HG03064 (cell line): ENCODE measurements around the gene RTL1.

ENCODE experiments used
- ATAC-seq: cut with Tn5 transposase; IDR thresholded peaks from one replicate; pipeline ENCODE4 v1.9.1; 2021; ENCODE audit warnings: low read depth; ENCODE audit not compliant: unreplicated experiment

RTL1 gene

DNA sequence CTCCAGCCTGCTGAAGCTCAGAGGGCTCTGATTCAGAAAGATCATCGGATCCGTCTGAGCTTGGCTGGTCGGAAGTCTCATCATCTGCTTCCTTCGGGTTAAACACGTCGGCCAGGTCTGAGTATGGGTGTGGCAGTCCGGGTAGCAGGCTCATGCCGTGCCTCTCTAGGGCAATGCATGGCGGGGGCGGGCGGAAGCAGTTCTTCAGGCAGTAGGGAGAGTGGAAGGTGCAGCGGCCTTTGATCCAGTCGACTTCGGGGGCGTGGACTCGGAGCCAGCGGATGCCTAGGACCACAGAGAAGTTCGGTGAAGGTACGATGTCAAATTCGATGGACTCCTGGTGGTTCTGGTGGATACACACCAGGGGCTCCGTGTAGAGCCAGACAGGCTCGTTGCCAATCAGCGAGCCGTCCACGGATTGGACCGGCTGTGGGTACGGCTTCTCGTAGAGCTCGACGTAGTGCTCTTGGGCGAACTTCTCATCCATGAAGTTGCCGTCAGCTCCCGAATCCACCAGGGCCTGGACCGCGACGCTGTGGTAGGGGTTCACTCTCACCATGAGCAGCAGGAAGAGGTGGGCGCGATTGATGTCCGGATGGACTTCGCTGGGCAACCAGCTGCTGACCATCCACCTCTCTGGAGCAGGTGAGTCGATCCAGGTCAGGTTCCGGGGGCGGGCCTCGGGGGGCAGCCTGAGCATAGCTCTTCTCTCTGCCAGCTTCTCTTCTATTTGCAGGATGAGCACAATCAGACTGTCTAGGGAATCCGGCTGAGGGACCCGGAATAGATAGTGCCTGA is 20.3 kb downstream of the RTL1 start:
- ATAC-seq = no peak

DNA sequence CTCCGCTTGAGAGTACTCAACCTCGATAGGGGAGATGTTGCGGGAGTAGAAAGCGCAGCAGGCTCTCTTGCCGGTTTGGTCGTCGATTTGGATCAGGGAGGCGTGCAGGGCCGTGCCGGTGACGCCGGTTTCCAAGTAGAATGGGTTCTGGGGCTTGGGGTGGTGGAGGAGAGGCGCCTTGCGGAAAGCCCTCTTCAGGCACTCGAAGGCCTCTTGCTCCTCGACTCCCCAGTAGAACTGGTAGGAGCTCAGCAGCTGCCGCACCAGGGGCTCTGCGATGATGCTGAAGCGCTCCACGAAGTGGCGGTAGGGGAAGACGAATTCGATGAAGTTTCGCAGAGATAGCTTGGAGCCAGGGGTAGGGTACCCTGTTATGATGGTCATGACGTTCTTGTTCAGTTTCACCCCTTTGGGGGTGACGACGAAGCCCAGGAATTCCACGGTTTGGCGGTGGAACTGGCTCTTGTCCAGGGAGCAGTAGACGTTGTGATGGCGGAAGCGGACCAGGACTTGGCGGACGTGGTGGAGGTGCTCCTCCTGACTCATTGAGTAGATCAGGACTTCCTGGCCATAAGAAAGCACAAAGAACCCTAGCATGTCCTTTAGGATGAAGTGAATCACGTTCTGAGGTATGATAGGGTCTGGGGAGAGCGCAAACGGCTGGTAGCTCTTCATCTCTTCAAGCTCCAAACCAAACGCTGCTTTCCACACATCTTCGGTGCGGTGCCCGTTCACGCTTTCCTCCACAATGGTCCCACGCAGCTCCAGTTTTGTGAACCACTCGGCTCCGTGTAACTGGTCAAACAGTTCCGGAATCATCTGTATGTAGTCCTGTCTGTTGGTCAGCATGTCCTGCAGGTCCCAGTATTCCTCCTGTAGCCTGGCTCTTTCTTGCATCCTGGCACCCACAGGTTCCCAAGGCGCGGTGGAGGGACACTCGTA is 21.2 kb downstream of the RTL1 start:
- ATAC-seq = no peak

DNA sequence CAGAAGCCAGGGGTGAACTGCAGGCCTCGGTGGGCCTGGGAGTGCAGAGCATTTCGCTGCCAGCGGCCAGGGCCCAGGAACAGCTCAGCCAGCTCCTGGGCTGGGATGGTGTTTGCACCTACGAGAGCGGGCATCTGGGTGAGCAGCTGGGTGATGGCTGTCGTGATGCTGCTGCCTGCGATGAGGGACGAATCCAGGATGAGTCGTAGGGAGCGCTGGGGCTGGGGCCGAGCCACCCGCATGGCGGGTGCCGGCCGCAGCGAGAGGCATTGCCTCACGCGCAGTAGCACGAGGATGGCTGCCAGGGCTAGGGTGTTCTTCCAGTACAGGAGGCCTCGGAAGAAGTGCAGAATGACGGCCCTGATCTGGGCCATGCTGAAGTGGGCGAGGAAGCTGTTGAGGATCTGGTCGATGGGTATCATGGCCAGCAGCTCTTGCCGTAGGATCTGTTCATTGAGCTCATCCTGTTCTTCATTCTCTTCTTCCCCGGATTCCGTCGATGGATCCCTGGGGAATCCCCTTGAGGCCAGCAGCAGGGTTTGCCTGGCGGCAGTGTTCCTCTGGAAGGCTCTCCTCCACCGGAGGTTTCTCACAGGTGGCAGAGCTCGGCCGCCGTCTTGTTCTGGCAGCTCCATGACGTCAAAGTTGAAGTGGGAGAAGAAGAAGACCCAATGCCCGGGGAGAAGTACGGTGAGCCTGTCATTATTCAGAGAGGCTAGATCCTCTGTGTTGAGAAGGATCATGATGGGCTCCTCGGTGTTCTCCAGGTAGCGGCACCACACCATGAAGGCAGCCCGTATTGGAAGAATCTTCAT is 22.1 kb downstream of the RTL1 start:
- no peak for ATAC-seq

DNA sequence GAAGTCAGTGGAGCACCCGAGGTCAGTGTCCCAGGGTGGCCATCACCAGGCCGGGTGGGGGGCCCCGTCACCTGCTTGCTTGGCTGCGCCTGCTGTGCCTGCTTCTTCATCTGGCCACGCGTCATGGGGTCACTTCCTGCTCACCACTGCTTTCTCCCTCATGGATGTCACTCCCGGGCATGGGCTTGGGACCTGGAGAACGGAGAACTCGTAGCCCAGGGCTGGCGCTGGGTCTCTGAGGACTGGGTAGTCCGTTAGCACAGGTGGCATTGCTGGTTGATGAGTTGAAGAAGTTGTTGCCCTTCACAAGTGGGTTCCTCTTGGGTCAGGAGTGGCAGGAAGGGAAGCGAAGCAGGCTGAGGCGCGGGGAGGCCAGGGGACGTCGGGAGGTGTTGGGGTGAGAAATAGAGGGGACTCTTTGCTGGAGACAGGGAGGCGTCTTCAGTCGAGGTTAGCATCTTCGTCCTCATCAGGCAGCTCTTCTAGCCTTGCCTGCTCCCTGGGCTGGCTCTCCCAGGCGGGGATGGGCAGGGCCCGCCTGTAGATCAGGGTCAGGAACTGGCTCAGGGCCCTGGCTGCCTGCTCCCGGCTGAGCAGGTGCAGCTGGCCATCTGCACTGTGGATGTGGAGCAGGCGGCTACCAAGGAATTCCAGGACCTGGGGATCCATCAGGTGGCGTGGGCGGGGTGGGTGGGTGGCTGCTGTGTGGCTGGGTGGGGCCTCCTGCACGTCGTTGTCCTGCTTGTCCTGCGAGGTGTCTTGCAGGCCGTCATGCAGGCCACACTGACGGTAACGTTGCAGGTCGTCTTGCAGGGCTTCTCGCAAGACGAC is 23.0 kb downstream of the RTL1 start:
- no peak for ATAC-seq

DNA sequence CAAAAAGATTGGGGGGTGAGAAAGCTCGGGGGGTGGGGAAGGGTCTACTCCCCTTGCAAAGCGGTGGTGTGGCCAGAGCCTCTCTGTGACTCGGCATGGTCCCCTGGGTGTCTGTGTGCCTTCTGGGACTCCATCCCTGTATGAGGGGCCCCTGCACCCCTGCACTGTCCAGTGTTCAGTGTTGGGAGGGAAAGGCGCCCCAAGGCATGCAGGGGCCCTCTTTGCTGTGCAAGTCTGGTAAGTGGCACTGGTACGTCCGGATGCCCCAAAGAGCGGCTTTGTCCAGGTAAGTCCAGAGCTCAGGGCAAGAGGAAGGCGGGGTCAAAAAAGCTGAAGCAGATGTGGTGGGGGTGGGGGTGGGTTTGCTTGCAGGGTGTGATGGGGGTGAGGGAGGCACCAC is 23.7 kb downstream of the RTL1 start:
- ATAC-seq = no peak

DNA sequence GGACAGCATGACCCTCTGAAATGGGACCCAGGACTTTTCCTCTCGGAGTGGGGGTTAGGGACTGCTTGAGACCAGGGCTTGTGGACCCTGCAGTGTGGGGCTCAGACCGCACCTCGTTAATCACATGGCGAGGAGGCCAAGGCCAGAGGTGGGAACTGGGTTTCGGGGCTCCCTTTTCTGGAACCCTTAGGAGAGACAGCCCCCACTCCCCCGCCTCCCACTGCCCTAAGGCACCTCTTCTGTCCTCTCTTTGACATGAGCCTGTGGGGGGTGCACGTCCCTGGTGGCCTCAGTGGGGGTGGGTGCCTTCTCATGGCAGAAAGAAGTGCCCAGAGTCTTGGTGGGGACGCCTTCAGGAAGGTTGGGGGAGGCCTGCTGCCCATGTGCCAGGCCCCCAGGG is 24.3 kb downstream of the RTL1 start:
- no peak for ATAC-seq

DNA sequence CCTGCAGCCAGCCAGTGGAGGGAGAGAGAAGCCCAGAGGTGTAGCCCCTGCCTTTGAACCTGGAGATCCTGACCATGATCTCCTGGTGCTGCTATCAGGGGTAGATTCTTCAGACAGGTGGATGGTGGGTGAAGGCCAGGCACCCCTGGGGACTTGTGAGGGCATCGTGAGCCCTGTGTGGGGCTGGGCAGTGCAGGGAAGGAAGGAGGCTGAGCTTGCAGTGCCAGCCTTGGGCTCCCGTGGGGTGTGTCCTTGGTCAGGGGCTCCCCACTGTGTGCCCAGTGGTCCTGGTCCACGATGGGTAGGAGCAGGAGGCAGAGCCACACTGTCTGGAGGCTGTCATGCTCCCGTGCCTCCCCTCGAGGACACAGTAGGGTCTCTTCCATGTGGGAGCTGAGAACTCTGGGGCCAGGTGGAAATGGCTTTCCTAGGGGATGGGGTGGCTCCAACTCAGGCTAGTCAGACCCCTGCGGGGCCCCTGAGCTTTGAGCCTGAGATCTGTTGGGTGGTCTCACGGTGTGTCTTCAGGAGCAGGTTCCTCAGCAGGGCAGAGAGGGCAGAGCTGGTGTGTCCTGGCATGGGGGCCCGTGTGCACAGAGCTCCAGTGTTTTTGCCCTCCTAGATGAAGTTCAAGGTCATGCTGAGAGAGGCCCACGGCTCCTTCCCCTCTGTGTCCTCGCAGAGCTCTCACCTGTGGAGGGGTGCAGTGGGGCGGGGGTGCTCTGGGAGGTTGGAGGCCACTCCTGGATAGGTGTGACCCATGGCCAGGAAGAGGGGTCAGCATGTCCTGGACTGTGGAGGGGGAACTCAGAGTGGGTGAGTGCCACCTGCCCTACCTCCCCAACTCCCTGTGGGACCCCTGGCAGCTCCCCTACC is 25.0 kb downstream of the RTL1 start:
- ATAC-seq = no peak

DNA sequence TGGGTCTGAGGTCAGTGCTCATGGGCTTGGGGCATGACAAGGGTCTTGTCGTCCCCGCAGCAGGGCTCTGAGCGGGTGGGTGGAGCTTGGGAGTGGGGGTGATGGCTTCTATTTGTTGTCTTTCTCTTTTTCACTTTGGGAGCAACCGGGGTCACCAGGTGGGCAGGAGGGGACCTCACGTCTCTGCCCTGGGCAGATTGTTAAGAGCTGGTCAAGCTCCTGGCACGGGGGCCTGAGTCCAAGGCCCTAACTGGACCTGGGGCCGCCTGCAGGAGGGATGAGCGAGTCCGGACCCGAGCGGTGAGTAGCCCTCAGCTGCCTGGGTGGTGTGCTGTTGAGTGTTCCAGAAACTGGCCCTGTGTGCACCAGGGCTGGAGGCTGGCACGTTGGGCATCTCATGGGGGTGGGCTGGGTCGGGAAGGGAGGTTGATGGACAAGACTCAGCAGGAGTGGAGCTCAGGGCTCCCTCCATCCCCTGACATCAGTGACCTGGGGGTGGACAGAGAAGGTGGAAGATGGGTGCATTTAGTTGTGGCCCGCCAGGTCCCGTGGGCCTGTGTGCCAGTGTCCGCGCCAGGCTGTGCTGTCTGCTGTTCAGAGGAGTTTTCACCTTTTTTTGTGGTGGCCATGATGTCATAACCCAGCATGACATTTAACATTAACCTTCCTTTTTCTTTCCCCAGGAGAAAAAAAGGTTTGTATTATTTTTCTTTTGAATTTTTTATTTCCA is 27.5 kb downstream of the RTL1 start:
- no peak for ATAC-seq

DNA sequence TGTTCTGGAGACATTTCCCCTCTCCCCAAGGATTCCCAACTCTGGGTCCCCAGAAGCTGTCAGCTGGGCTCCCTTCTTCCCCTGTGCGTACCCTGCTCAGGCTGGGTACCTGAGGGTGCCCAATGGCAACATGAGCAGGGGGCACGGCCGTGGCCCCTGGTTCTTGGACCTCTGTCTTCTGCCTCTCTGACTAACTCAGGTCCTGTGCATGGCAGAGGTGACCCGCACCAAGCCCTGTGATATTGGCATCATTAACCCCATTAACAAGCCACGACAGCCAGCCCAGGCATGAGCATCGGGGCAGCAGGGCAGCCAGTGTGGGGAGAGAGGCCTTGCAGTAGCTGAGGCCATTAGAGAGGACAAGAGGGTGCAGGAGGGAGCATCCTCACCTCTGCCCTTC is 28.4 kb downstream of the RTL1 start:
- ATAC-seq = no peak

DNA sequence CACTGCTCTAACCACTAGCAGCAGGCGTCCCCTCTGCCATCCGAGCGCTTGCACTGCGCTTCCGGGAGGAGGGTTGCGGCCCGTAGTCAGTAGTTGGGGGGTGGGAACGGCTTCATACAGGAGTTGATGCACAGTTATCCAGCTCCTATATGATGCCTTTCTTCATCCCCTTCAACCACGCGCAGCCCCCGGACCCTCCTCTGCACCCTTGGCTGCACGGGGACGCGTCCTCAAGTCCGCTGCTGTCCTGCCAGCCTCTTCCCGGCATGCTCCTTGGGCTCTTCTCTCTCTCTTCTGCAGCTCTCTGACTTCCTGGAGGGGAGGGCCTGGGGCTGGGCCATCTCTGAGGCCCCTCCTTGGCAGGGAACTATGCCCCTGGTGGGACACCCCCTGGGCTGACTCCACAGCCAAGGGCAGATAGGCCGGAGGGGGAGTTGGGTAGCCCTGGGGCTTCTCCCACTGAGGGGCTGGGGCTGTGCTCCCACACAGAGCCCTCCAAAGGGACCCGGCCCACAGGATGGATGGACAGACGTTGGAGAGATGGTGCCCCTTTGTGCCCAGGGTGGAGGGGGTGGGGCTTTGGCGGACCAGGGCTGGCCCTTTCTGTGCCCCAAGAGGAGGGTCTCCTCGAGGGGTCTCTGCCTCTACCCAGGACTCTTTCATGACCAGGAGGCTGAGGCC is 29.0 kb downstream of the RTL1 start:
- no peak for ATAC-seq

DNA sequence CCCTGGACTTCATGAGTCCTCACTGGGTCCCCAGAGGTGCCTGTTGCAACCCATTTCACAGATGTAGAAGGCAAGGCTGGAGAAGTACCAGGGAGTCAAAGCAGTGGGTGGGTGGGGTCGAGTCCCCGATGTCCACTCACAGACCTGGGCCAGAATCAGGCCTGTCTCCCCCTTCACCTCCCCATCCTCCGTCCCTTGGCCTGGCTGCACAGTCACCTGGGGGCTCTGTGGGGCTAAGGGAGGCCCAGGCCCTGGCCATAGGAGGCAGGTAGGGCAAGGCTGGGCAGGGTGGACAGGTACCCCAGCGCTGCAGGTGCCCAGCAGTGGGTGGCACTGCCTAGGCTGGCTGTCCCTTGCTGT is 29.5 kb downstream of the RTL1 start:
- ATAC-seq = no peak

DNA sequence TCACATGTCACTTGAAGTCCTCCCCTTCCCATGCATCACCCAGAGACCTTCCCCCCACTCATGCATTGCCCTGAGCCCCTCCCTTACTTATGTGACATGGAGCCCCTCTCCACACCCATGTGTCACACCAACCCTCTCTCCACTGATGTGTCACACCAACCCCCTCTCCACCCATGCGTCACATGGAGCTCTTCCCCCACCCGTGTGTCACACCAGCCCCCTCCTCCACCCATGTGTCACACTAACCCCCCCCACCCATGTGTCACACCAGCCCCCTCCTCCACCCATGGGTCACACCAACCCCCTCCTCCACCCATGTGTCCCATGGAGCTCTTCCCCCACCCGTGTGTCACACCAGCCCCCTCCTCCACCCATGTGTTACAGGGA is 30.4 kb downstream of the RTL1 start:
- ATAC-seq = no peak

DNA sequence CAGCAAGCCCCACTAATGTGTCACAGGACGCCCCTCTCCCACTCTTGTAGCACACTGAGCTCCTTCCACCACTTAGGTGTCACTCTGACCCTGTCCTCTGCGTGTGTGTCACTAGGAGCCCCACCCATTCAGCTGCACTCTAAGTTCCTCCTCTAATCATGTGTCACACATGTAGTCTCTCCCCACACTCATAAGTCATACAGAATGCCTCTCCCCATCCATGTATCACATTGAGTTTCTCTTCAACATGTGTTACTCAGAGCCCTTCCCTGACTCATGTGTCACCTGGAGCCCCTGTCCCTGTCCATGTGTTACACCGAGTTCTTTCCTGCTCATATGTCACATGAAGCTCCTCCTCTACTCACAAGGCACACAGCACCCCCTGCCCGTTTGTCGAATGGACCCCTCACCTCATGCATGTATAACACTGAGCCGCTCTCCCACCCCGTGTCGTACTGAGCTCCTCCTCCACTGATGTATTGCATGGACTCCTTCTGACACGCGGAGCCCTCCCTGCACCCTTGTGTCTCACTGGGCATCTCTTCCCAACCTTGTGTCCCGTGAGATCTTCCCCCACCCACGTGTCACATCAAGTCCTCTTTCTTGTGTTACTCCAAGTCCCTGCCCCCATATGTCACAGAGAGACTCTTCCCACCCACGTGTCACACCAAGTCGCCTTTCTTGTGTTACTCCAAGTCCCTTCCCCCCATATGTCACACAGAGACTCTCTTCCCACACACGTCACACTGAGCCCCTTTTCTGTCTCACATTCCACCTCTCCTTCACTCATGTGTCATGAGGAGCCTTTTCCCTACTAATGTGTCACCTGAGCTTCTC is 31.0 kb downstream of the RTL1 start:
- no peak for ATAC-seq

DNA sequence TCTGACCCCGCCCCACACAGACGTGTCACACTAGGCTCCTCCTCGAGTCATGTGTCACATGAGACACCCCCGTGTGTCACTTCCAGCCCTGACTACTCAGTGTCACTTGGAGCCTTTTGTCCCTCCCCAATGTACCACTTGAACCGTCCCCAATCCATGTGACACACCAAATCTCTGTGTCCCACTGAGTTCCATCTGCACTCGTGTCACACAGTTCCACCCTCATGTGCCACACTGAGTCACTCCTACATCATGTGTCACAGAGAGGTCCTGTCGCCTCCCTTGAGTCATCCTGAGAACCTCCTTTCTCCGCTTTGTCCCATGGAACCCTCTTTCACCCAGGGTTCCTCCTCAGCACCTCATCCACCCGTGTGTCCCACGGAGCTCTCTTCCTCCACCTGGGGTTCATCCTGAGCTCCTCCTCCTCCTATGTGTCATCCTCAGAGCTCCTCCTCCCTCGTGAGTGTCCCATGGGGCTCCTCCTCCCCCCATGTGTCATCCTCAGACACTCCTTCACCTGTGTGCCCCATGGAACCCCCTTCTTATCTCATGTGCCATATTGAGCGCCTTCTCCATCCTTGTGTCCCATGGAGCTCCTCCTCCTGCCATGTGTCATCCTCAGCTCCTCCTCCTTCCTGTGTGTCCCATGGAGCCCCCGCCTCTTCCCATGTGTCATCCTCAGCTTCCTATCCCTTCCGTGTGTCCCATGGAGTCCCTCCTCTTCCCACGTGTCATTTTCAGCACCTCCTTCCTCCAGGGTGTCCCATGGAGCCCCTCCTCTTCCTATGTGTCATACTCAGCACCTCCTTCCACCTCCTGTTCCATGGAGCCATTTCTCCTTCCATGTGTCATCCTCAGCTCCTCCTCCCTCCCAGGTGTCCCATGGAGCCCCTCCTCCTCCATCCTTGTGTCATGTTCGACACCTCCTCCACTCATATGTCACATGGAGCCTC is 32.0 kb downstream of the RTL1 start:
- no peak for ATAC-seq

DNA sequence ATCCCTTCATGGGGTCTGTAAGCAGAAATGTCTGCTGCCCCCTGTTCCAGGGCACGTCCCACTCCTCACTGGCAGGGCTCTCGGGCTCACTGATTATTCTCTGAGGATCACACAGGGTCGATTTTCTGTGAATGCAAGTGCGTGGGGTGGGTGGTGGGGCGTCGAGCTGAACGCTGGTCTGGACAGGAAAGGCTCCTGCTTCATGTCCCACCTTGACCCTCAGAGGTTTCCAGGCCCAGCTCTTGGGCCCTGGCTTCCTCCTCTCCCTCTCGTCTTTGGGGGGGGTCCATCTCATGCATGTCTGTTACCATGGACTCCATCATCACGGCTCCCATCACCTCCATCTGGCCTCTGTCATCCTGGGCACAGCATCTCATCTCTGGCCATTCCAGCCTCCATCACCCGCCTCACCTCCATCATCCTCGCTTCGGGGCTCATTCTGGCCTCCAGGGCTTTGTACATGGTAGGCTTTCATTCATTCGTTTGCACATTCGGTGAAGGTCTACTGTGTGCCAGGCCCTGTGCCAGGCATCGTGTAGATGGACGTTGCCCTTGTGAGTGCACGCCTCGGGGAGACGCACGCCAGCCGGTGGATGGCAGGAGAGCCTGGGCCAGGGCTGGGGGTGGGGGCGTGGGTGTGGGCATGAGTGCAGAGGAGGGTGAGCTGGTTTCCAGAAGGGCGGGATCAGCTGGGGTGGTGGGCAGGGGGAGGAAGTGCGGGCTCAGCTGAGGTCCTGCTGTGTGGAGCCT is 34.7 kb downstream of the RTL1 start:
- no peak for ATAC-seq
